GM10248 (cell line): ENCODE results near the gene SERPINA12.

Source experiments
- CTCF ChIA-PET: fragments of 300-600 bp; sonication (Branson Sonifier 250); formaldehyde crosslinking; extraction: SDS; loops from one replicate; lab custom pipeline; 2021; ENCODE audit warnings: antibody characterized with exemption; lab: Yijun Ruan, JAX
- POLR2A ChIA-PET: fragments of 350-650 bp; sonication (Branson Sonifier 250); formaldehyde crosslinking; extraction: SDS; loops from one replicate; lab custom pipeline; 2020; ENCODE audit warnings: antibody characterized with exemption; lab: Yijun Ruan, JAX
- DNase-seq: peaks from one replicate; pipeline ENCODE4 v3.0.0; 2012; ENCODE audit errors: extremely low spot score
- TF ChIP-seq, protein P1 (sequence below): IDR thresholded peaks from 2 replicates; pipeline ENCODE4 v1.5.1; 2012; ENCODE audit warnings: mild to moderate bottlenecking, low read depth; ENCODE audit errors: extremely low read depth, missing control alignments, control extremely low read depth

Gene SERPINA12

DNA sequence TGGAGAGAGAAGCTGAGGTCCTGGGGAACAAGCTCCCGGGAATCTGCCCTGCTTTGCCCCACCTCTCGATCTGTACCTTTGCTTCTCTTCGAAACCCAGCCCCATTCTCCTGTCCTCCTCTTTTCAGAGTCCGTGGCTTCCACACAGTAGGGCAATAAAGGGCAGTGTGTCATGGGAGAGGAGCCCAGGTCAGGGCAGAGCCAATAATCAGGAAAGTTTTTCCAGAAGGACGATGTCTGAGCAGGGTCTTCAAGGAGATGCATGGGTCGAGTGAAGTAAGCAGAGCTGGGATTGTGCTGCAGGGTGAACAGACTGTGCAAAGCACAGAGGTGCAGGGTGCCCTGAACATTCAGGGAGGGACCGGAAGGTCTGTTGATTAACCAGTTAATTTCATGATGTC lies 29.9 kb upstream of the SERPINA12 start:
- CTCF ChIA-PET = interaction anchor here (0.9 to 10.2 kb wide), 5 partner anchors 10 to 105 kb away, joined by 3 to 77 read pairs (median 6); no protein-coding TSS in a partner anchor
- no peak for DNase-seq
- POLR2A ChIA-PET = no interaction called here
- TF ChIP-seq, protein P1, sequence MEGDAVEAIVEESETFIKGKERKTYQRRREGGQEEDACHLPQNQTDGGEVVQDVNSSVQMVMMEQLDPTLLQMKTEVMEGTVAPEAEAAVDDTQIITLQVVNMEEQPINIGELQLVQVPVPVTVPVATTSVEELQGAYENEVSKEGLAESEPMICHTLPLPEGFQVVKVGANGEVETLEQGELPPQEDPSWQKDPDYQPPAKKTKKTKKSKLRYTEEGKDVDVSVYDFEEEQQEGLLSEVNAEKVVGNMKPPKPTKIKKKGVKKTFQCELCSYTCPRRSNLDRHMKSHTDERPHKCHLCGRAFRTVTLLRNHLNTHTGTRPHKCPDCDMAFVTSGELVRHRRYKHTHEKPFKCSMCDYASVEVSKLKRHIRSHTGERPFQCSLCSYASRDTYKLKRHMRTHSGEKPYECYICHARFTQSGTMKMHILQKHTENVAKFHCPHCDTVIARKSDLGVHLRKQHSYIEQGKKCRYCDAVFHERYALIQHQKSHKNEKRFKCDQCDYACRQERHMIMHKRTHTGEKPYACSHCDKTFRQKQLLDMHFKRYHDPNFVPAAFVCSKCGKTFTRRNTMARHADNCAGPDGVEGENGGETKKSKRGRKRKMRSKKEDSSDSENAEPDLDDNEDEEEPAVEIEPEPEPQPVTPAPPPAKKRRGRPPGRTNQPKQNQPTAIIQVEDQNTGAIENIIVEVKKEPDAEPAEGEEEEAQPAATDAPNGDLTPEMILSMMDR = no peak

DNA sequence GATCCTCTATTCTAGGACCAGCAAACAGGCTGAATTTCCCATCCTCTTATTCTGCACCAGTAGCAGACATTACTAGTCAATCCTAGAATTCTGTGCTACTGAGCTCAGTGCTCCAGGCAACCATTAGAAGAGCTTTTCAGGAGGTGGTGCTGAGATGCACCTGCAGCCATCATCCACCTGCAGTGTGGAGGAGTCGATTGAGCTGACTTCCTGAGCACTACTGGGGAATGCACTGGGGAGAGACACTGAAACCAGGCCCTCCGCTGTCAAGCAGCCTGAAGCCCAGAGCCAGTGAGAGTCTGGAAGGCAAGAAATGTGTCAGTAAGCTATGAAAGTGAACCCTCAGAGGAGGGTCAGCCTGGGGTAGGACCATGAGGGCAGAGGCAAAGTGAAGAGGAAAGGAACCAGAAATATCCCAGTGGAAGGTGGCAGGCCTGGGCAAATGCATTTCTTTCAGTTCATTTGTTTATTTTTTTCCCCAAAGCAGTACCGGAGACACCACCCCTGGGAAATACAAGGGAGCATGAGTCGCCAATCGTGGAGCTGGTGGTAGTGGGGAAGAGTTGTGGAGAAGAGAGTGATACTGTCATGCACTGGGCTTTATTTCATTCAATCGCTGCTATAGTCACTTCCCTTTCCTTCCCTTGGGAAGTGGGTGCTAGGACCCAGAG lies 28.9 kb upstream of the SERPINA12 start:
- ChIA-PET POLR2A (no interaction called here), CTCF (interaction anchor here (0.9 to 10.2 kb wide), 4 partner anchors 11 to 104 kb away, joined by 3 to 77 read pairs (median 8); no protein-coding TSS in a partner anchor)
- TF ChIP-seq, protein P1 = no peak
- DNase-seq = no peak

DNA sequence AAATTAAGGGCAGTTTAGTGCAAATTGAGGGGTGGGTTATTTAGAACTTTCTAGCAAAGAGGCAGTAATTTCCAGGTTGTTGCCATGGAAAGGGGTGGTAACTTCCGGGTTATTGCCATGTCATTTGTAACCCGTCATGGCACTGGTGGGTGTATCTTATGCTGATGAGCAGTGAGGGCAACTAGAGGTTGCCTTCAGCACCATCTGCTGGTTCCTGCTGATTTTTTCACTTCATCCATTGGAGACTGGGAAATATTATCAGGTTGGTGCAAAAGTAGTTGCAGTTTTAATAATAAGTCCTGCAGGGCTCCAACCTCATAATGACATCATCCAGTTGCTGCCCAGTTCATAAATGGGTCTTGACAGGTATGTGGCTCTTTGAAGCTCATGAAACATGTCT lies 27.6 kb upstream of the SERPINA12 start:
- ChIA-PET CTCF (interaction anchor here (10.2 kb wide), 1 partner anchor 13 kb away, joined by 77 read pairs; no protein-coding TSS in a partner anchor), POLR2A (no interaction called here)
- TF ChIP-seq, protein P1 = no peak
- no peak for DNase-seq

DNA sequence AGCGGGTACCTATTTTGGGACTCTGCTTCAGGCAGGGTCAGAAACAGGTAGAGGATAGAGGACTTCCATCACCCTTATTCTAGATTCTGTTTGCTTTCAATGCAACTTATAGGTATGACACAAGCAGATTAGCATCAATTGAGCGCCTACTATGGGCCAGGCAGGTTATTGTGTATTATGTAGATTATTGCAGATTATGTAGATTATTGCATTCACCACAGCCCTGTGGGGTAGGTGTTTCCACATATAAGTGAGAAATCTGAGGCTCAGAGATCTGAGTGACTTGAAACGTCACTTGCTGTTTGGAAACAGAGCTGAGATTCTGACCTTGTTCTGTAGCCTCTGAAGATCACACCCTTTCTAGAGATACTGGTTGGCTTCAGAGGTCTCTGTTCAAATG lies 26.2 kb upstream of the SERPINA12 start:
- TF ChIP-seq, protein P1 = no peak
- CTCF ChIA-PET = interaction anchor here (2.2 to 10.2 kb wide), 2 partner anchors 14 to 50 kb away, joined by 6 to 77 read pairs; no protein-coding TSS in a partner anchor
- no peak for DNase-seq
- POLR2A ChIA-PET = no interaction called here

DNA sequence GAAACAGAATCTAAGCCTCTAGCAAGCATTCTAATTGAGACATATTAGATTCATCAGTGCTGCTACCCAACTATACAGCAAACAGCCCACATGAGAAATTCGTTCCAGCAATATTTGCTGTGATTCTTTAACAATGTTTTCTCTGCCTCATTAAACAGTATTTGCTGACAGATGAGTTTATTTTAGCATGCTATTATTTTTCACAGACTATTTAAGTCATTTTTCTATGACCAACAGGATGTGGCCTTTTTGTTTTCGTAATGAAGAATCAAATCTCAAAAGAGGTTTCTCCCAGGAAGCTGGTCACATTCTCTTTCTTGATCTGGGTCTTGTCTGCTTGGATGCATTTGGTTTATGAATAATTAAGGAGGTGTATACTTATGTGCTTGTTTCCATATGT lies 23.2 kb upstream of the SERPINA12 start:
- CTCF ChIA-PET = interaction anchor here (0.9 to 10.2 kb wide), 4 partner anchors 16 to 100 kb away, joined by 3 to 77 read pairs (median 4); no protein-coding TSS in a partner anchor
- DNase-seq = no peak
- TF ChIP-seq, protein P1 = no peak
- POLR2A ChIA-PET = no interaction called here

DNA sequence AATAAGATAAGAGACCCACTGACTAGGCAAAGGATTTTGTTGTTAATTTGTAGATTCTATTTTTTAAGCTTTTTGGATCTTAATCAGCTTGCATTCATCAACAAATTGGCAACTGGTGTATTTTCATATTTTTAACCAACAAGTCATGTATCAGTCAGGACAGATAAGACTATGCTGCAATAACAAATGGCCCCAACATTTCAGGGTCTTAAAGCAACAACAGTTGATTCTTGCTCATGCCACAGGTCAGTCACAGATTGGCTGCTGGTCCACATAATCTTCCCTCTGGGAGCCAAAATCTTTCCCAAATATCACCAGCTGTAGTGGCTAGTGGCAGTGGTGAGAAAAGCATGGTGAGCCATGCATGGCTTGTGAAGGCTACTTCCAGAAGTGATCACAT lies 21.9 kb upstream of the SERPINA12 start:
- DNase-seq = no peak
- ChIA-PET CTCF (interaction anchor here (0.8 to 2.5 kb wide), 3 partner anchors 9 to 45 kb away, joined by 3 to 11 read pairs (median 3); no protein-coding TSS in a partner anchor), POLR2A (no interaction called here)
- TF ChIP-seq, protein P1 = no peak
